ENCODE data around the gene ERC2.

Gene ERC2

GRCh38 chr3:55691141-55691540 is 777.1 kb downstream of the ERC2 start:
- no peak for DNase-seq

DNA sequence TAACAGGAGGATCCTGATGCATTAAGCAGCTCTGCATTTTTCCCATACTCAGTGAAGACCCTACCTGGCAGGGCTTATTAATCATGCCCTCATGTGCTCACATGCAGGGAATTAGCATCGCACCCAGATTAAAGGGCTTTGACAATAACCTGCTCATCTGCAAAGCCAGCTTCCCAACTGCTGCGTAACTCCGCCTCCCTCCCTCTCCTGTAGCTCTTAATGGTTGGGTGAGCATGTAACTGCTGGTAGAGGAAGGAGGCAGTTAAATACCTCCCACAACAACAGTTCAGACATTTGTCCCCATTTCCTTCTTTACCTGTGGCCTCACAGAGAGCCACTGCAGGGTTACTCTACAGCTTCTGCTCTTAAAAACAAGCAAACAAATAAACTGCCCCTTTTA is 777.5 kb downstream of the ERC2 start:
- DNase-seq, result no peak

GRCh38 chr3:55690177-55690576 is 778.1 kb downstream of the ERC2 start:
- DNase-seq, result no peak

DNA sequence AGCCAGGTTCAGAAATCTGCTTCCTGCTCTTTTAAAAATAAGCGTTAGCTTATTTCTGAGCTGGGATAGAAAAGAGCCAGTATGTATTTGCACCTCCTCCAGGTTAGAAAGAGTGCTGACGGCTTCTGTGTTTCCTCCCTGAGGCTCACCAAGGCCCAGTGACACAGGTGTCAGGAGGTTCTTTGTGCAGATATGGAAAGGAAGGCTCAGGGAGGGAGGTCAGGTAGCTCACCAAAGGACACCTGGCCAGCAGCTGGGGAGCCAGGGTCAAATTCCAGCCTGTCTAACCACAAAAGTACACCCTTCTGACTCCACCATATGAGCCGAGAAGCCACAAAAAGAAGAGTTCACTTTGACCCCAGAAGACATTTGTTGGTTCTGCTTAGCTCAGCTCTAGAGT is 780.1 kb downstream of the ERC2 start:
- DNase-seq, result no peak

- DNase-seq, result no peak
These were observed 780.7 kb downstream of the ERC2 start for GRCh38 chr3:55687526-55687925.

GRCh38 chr3:55686426-55687254 is 781.6 kb downstream of the ERC2 start:
- no peak for DNase-seq

GRCh38 chr3:55683666-55684270 is 784.5 kb downstream of the ERC2 start:
- no peak for DNase-seq

- no peak for DNase-seq
These were observed 785.8 kb downstream of the ERC2 start for GRCh38 chr3:55682461-55682860.

DNA sequence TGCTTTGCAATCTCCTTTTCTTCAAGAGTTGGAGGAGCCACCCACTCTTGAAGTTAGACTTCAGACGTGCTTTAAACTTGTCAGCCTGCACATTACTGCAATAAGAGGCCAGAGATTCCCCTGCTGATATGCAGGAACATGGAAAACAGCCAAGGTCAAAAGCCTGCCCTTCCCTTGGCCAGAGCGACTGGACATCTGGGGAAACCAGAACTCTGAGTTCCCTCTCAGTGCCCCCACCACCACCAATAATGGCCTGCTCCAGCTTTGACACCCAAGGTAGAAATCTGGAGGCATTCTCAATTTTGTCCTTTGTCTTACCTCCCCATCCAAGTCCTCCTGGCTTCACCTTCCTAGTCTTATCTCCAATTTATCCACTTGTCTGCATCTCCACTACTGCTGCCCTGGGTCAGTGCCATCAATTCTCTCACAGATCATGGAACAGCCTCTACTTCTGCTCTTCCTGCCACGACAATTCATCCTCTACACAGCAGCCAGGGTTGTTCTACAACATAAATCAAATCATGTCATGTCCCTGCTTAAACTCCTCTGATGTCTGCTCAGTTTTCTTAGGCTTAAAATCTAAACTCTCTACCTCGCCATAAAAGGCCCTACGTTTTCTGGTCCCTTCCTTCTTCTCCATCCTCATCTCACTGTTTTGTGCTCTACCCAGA is 789.6 kb downstream of the ERC2 start:
- DNase-seq, result no peak

GRCh38 chr3:55676643-55677042 is 791.6 kb downstream of the ERC2 start:
- DNase-seq, result no peak

- DNase-seq, result peak; percentile 4
These were observed 792.8 kb downstream of the ERC2 start for GRCh38 chr3:55675478-55675877.

DNA sequence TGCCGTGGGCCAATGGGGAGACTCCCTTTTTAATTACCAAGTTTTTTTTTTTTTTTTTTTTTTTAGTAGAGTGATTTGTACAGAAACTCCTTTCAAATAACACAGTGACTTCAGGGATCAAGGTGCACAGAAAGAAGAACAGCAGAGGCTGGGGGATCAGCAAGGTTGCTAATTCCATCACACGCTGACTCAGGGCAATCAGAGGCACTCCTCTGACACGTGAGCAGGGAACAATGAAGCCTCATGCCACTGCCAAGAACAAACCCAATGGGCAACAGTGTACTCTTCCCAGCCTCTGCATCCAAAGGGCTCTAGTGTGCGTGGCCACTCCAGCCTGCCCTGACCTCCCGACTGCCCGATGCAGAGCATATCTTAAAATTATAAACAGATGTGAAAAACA is 794.5 kb downstream of the ERC2 start:
- no peak for DNase-seq

DNA sequence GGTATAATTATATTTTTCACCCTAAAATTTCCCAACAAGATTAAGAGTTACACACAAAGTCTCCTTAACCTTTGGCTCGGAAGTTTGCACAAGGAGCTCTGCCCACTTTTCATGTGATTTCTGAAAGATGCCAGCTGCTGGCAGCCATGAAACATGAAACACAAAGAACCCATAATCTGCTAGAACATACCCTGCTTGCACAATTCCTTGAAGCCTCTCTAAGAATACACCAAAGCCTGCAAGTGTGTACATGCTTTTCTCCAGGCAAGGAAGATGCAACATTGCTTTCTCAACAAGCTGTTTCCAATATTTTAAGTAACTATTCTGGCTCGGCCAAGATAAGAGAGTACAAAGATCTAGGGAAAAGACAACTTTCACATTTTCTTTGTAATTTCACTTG is 799.1 kb downstream of the ERC2 start:
- DNase-seq, result no peak

DNA sequence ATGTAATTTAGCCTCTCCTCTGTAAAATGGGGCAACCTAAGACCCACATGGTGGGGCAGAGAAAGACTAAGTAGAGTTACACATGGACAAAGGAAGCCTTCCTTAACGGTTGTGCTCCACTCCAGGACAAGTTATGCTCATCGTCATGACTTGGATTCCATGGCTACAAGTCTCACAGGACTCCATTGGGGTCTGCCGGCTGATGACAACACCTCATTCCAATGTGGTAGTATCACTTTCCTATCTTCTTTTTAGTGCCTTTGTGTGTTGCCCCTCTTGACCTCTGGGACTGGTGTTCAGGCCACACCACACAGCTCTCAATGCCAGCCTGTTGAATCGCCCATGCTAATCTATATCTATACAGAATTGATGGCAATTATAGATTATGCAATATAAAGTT is 799.9 kb downstream of the ERC2 start:
- DNase-seq, result no peak

DNA sequence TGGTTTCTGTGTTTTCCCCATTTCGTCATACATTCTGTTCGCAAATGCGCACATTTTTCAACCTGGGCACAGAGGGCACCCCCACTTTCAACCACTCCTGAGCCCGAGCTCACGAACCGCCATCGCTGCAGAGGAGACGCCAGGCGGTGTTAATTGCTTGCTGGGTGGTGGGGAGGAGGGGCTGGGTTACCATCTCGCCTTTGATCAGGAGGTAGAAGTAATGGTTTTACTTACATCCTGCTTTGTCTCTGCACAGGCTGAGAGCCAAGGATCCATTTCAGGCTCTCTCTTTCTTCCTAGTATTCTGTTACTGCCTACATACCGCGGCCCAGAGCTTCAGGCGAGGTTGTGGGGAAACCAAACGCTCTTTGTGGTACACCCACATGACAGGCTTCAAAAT is 803.9 kb downstream of the ERC2 start:
- no peak for DNase-seq

- DNase-seq, result no peak
These were observed 805.6 kb downstream of the ERC2 start for GRCh38 chr3:55662683-55663082.

DNA sequence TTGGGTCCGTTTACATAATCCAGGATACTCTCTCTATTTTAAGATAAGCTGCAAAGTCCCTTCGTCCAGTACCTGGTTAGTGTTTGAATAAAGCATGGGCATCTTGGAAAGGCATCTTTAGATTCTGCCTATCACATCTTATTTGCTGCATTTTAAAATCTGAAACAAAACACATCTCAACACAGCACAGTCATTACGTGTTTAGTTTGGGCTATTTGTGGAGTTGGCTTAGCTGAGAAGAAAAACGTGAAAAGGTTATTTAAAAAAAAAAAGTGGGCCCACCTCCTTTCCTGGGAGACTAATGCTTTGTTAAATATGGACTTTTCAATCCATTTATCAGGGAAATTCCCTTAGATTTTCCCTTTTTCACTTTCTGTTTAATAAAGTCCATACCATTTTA is 806.7 kb downstream of the ERC2 start:
- DNase-seq, result no peak

DNA sequence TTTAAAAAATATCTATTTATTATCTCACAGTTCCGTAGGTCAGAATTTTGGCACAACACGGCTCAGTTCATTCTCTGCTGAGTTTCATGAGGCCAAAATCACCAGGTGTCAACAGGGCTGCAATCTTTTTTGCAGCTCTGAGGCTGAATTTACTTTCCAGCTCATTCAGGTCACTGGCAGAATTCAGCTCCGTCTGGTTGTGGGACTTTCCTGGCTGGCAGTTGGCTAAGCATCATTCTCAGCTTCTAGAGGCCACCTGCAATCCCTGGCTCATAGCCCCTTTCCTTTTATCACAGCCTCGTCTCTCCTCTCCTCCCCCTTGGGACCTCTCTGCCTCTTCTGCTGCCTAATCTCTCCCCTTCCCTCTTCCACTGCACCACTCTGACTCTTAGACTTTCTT is 807.1 kb downstream of the ERC2 start:
- no peak for DNase-seq

GRCh38 chr3:55660642-55661041 is 807.6 kb downstream of the ERC2 start:
- no peak for DNase-seq

- DNase-seq, result no peak
These were observed 808.6 kb downstream of the ERC2 start for GRCh38 chr3:55659701-55660100.

- no peak for DNase-seq
These were observed 809.3 kb downstream of the ERC2 start for GRCh38 chr3:55658690-55659562.

DNA sequence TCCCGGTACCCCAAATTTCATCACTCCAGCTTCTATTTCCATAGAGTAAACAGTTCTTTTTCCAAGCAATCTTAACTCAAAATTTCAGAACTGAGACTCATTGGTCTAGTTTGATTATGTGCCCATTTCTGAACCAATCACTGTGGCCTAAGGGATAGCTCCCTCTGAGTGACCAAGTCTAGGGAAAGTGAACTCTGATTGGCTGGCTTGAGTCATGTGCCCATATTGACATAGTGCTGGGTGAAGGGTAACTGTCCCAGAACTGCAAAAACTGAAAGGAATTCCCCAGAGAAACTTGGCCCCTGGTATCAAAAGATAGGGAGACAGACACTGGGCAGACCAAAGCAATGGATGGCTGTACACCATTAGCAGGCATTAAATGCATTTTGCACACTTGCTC is 810.0 kb downstream of the ERC2 start:
- DNase-seq, result no peak

GRCh38 chr3:55655544-55655943 is 812.7 kb downstream of the ERC2 start:
- DNase-seq, result no peak
